GM12878 (cell line): ENCODE measurements around the gene ADGRD1. TPM values are rescaled to one million over a fixed set of nuclear protein-coding genes. Genes with fewer than 3 reads are reported as not detected.

ENCODE experiments used
- ATAC-seq: fragments of 200-7000 bp; cut with Tn5 transposase; 3 replicates; pipeline ENCODE4 v1.9.1; 2020; ENCODE audit warnings: mild to moderate bottlenecking, moderate library complexity
- BruUV-seq: library from RNA; stranded (reverse); fragments of 400-500 nt; replicated peaks from 2 replicates; lab custom pipeline; 2021; lab: Mats Ljungman, UMichigan
- CTCF ChIA-PET: fragments of 300-600 bp; sonication (Branson Sonifier 250); formaldehyde crosslinking; extraction: SDS; loops from one replicate; lab custom pipeline; 2021; ENCODE audit warnings: inconsistent platforms; lab: Yijun Ruan, JAX
- POLR2A ChIA-PET: fragments of 350-600 bp; formaldehyde crosslinking; extraction: SDS; loops from one replicate; lab custom pipeline; 2021; ENCODE audit warnings: inconsistent platforms; lab: Charles Lee
- RAD21 ChIA-PET: fragments of 300-600 bp; sonication (Branson Sonifier 250); formaldehyde crosslinking; loops from one replicate; lab custom pipeline; 2023; ENCODE audit warnings: antibody characterized with exemption; ENCODE audit not compliant: unreplicated experiment; lab: Charles Lee
- SMC1A ChIA-PET: fragments of 300-600 bp; sonication (Branson Sonifier 250); formaldehyde crosslinking; loops from one replicate; lab custom pipeline; 2023; ENCODE audit not compliant: unreplicated experiment, uncharacterized antibody; lab: Charles Lee
- DNase-seq: peaks from one replicate; pipeline ENCODE4 v3.0.0-alpha.2; 2011; ENCODE audit warnings: low read depth, low spot score
- FAIRE-seq: peaks from 3 replicates; lab custom pipeline; 2011; peaks lifted over from hg19 to GRCh38; lab: Jason Lieb, UNC
- H2AFZ ChIP-seq: 2 replicates; pipeline ENCODE4 v1.6.0; 2011; ENCODE audit warnings: low read depth, low read length, control low read depth; ENCODE audit not compliant: control insufficient read depth
- H3K27ac ChIP-seq: 2 replicates; pipeline ENCODE4 v1.5.1; 2011; ENCODE audit warnings: control low read depth; ENCODE audit not compliant: control insufficient read depth, insufficient read depth
- H3K27me3 ChIP-seq, 2 experiments: replicated peaks in 1 of 2; 2 replicates each; pipeline versions ENCODE4 v1.6.0 to v1.6.1; 2011; ENCODE audit warnings: low read length in 1 of 2; ENCODE audit not compliant: control insufficient read depth in 2 of 2, insufficient read depth in 2 of 2
- H3K36me3 ChIP-seq, 2 experiments: 2 replicates each; pipeline ENCODE4 v1.5.1; 2011; ENCODE audit warnings: low read length in 1 of 2; ENCODE audit not compliant: control insufficient read depth in 2 of 2, insufficient read depth in 2 of 2
- H3K4me1 ChIP-seq: 2 replicates; pipeline ENCODE4 v1.6.1; 2011; ENCODE audit warnings: mild to moderate bottlenecking, low read length, moderate library complexity, mixed read lengths; ENCODE audit not compliant: control insufficient read depth, insufficient read depth
- H3K4me2 ChIP-seq: 2 replicates; pipeline ENCODE4 v1.6.0; 2011; ENCODE audit warnings: control low read depth; ENCODE audit not compliant: control insufficient read depth, insufficient read depth
- H3K4me3 ChIP-seq: fragments of 200-600 bp; sonication (generic); 2 replicates; pipeline ENCODE4 v1.5.1; 2016
- H3K79me2 ChIP-seq: 2 replicates; pipeline ENCODE4 v1.6.0; 2011; ENCODE audit warnings: low read length; ENCODE audit not compliant: control insufficient read depth, insufficient read depth
- H3K9ac ChIP-seq: 2 replicates; pipeline ENCODE4 v1.8.0; 2011; ENCODE audit warnings: low read length, control low read depth, mixed read lengths; ENCODE audit not compliant: control insufficient read depth, insufficient read depth
- H3K9me3 ChIP-seq: replicated peaks from 3 replicates; pipeline ENCODE4 v1.5.1; 2011; ENCODE audit warnings: mild to moderate bottlenecking, low read length; ENCODE audit not compliant: control insufficient read depth, insufficient read depth
- H4K20me1 ChIP-seq: 2 replicates; pipeline ENCODE4 v1.6.0; 2011; ENCODE audit not compliant: control insufficient read depth, insufficient read depth
- CREB1 ChIP-seq: IDR thresholded peaks from 2 replicates; pipeline ENCODE4 v1.6.1; 2012; ENCODE audit warnings: low read depth, mild to moderate bottlenecking, inconsistent platforms
- CREM ChIP-seq: IDR thresholded peaks from 2 replicates; pipeline ENCODE4 v1.6.1; 2014; ENCODE audit warnings: antibody characterized with exemption, low read depth
- KDM1A ChIP-seq: fragments of 200-600 bp; sonication (generic); IDR thresholded peaks from 2 replicates; pipeline ENCODE4 v1.6.1; 2016; ENCODE audit warnings: borderline replicate concordance
- MTA3 ChIP-seq: IDR thresholded peaks from 2 replicates; pipeline ENCODE4 v1.6.1; 2012; ENCODE audit warnings: low read length, inconsistent platforms, borderline replicate concordance
- MYB ChIP-seq: fragments of 150-350 bp; IDR thresholded peaks from 2 replicates; pipeline ENCODE4 v1.6.1; 2014; ENCODE audit warnings: mild to moderate bottlenecking, low read depth, low read length, borderline replicate concordance
- RAD21 ChIP-seq: IDR thresholded peaks from 2 replicates; pipeline ENCODE4 v1.6.1; 2011; ENCODE audit warnings: mild to moderate bottlenecking, low read depth, low read length, moderate library complexity; ENCODE audit not compliant: insufficient read depth
- RB1 ChIP-seq: fragments of 450-650 bp; formaldehyde crosslinking; IDR thresholded peaks from 2 replicates; pipeline ENCODE4 v1.6.1; 2017; ENCODE audit warnings: mild to moderate bottlenecking, borderline replicate concordance
- RFX5 ChIP-seq: IDR thresholded peaks from 2 replicates; pipeline ENCODE4 v1.6.1; 2011; ENCODE audit warnings: low read depth, low read length, improper control_type of control experiment
- RUNX3 ChIP-seq: IDR thresholded peaks from 2 replicates; pipeline ENCODE4 v1.6.1; 2012; ENCODE audit warnings: low read length, inconsistent platforms
- SREBF2 ChIP-seq: IDR thresholded peaks from 2 replicates; pipeline ENCODE4 v1.6.1; 2012; ENCODE audit warnings: mild to moderate bottlenecking, low read length
- TAF1 ChIP-seq: IDR thresholded peaks from 2 replicates; pipeline ENCODE4 v1.6.1; 2011; ENCODE audit warnings: mild to moderate bottlenecking, low read depth, low read length, borderline replicate concordance
- ZBTB33 ChIP-seq: fragments of 450-650 bp; IDR thresholded peaks from 2 replicates; pipeline ENCODE4 v1.6.1; 2017; ENCODE audit warnings: mild to moderate bottlenecking
- ZNF24 ChIP-seq: fragments of 450-650 bp; IDR thresholded peaks from 2 replicates; pipeline ENCODE4 v1.6.1; 2017; ENCODE audit warnings: antibody characterized with exemption, mild to moderate bottlenecking
- WGBS: methylation state at CpG from one replicate; pipeline ENCODE4 v1.1.6; 2016; ENCODE audit warnings: low lambda C conversion rate; ENCODE audit not compliant: insufficient replicate concordance, insufficient coverage; ENCODE audit errors: missing lambda C conversion rate; 5-methylcytosine and 5-hydroxymethylcytosine counted together
- in situ Hi-C: fragments of 300-500 bp; cut with MboI; formaldehyde crosslinking; loops from 9 replicates; pipeline ENCODE4 v1.14.3; 2018; ENCODE audit warnings: mixed read lengths
- intact Hi-C: fragments of 100-400 bp; cut with micrococcal nuclease; formaldehyde crosslinking; loops from one replicate; pipeline ENCODE4 v1.14.2; 2022; ENCODE audit not compliant: unreplicated experiment
- polyA plus RNA-seq, 11 experiments: library from polyadenylated mRNA; depleted of rRNA in 4 of 11; unstranded in 6 of 11; stranded (reverse) in 5 of 11; fragments of >200 nt; fragmentation: Nextera tagmentation in 4 of 11; fragmentation: Illumina TruSeq in 1 of 11; extraction: Ambion mirVana in 4 of 11; extraction: Trizol in 1 of 11; gene quantifications; 1 replicate in 1 of 11; 2 replicates in 10 of 11; pipeline versions ENCODE4 v1.2.1 to v1.2.3, GENCODE V29; 2011 to 2016; ENCODE audit warnings: inconsistent platforms in 2 of 11, missing spikeins in 2 of 11, low read depth in 1 of 11
- total RNA-seq, 4 experiments: library from RNA; depleted of rRNA in 3 of 4; stranded (reverse); fragments of >200 nt in 3 of 4; fragmentation: Illumina TruSeq in 1 of 4; extraction: Trizol in 1 of 4; gene quantifications; 2 replicates each; pipeline versions ENCODE4 v1.2.1 to v1.2.3, GENCODE V29; 2013 to 2021

ADGRD1 gene
- total and polyA plus RNA-seq, 10 of the 15 experiments (the other 5 are each of a cell fraction or from before 2014, with no cell fraction given) = 0.15 to 12.7 (median 1.2) TPM

GRCh38 chr12:131052929-131053328 is 99.2 kb downstream of the ADGRD1 start (continued):
- TF ChIP-seq CREM (no peak), ZNF24 (no peak), ZBTB33 (no peak), RFX5 (no peak)

GRCh38 chr12:131053567-131053966 is 99.9 kb downstream of the ADGRD1 start:
- no peaks in the 10 kb centered on the region for H3K36me3 ChIP-seq
- 59% methylated on average over 6 of the region's 6 CpGs for WGBS
- no peak overlapping the region for H3K27ac ChIP-seq
- ATAC-seq (no peak), FAIRE-seq (no peak), DNase-seq (no peak)
- BruUV-seq = no TSS peak
- H3K9ac ChIP-seq = no peak overlapping the region
- SMC1A ChIA-PET = no interaction called here
- no peak for TF ChIP-seq RAD21
- TF ChIP-seq RB1 = no peak
- TF ChIP-seq TAF1 = no peak
- TF ChIP-seq CREB1 = no peak
- TF ChIP-seq KDM1A = no peak
- no peak for TF ChIP-seq SREBF2
- no peak for TF ChIP-seq MYB
- no peak for TF ChIP-seq MTA3
- no peak for TF ChIP-seq RUNX3
- intact Hi-C loops (no loop called here), in situ Hi-C loops (no loop called here)
- no peaks in the 10 kb centered on the region for H3K27me3 ChIP-seq
- H2AFZ ChIP-seq = no peak overlapping the region
- RAD21 ChIA-PET = no interaction called here
- no peak overlapping the region for H3K4me2 ChIP-seq
- no peaks in the 10 kb centered on the region for H3K9me3 ChIP-seq
- no peak overlapping the region for H3K4me3 ChIP-seq
- no peaks in the 10 kb centered on the region for H4K20me1 ChIP-seq
- H3K79me2 ChIP-seq = no peaks in the 10 kb centered on the region
- POLR2A ChIA-PET = no interaction called here
- no peaks in the 10 kb centered on the region for H3K4me1 ChIP-seq
- CTCF ChIA-PET = no interaction called here
